SK-N-MC (cell line): ENCODE results near the gene CAMSAP1.

Experiments used
- EZH2 ChIP-seq: fragments of 200-600 bp; sonication (generic); IDR thresholded peaks from one replicate; pipeline ENCODE4 v1.6.1; 2017; ENCODE audit warnings: antibody characterized with exemption
- FOXP2 ChIP-seq: optimal IDR thresholded peaks from 2 replicates; pipeline ENCODE3; 2011; ENCODE audit warnings: mild to moderate bottlenecking, moderate library complexity; ENCODE audit not compliant: insufficient read depth; ENCODE audit errors: extremely low read length, control extremely low read depth

DNA sequence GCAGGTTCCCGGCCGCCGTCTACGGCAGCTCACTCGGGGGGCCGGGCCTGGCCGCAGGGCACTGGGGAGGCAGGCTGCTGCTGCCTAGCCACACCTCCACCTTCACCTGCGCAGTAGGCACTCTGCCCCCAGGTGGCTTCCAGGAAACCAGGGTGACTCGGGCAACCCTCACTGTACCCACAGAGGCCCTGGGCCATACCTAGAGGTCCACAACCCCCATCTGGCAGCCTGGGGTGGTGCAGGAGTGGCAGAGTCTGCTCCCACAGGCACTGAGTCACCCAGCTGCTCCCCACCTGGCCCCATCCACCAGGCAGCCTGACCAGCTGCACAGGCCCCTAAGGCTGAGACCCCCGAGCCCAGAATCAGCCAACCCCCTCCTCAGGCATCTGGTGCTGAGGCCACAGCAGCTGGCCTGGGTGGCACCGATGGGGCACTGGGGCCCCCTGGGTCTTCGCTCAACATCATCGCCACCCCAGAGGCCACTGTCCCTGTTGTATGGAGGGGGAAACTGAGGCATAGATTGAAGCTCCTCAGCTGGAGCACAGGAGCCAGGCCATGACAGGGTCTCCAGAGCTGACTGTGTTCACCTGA is 135.2 kb downstream of the CAMSAP1 start:
- no peak for TF ChIP-seq FOXP2
- TF ChIP-seq EZH2, result no peak
